CD14-positive monocyte (primary cell): ENCODE measurements around the gene ARHGEF6. TPM values are rescaled to one million over a fixed set of nuclear protein-coding genes. Genes with fewer than 3 reads are reported as not detected.
A peak's percentile ranks its signal among the peaks of the same experiment; 100 is the strongest.

ENCODE experiments used
- DNase-seq, 3 donors: peaks; one replicate each; pipeline ENCODE4 v3.0.0-alpha.2; 2011 to 2022
- H2AFZ ChIP-seq: 2 replicates; pipeline ENCODE4 v1.6.0; 2012; ENCODE audit warnings: mild to moderate bottlenecking, low read depth, low read length, inconsistent platforms; ENCODE audit not compliant: insufficient read depth, poor library complexity, severe bottlenecking
- H3K27ac ChIP-seq, 2 donors: 1 replicate in 1 of 2; 2 replicates in 1 of 2; pipeline ENCODE4 v1.5.1; 2012 to 2013; ENCODE audit warnings: low read length in 2 of 2, control low read depth in 1 of 2, inconsistent platforms in 1 of 2, low read depth in 1 of 2, mild to moderate bottlenecking in 1 of 2
- H3K27me3 ChIP-seq, 2 donors: one replicate each; pipeline versions ENCODE4 v1.6.0 to v1.6.1; 2011 to 2013; ENCODE audit warnings: low read length in 2 of 2; ENCODE audit not compliant: control insufficient read depth in 2 of 2, insufficient read depth in 2 of 2
- H3K36me3 ChIP-seq, 2 donors: replicated peaks in 1 of 2; 1 replicate in 1 of 2; 2 replicates in 1 of 2; pipeline versions ENCODE4 v1.5.1 to v1.6.1; 2012 to 2013; ENCODE audit warnings: low read length in 2 of 2, control low read depth in 1 of 2, inconsistent platforms in 1 of 2, mild to moderate bottlenecking in 1 of 2; ENCODE audit not compliant: insufficient read depth in 2 of 2, control insufficient read depth in 1 of 2
- H3K4me1 ChIP-seq, 2 donors: 1 replicate in 1 of 2; 2 replicates in 1 of 2; pipeline versions ENCODE4 v1.5.1 to v1.6.1; 2012 to 2013; ENCODE audit warnings: low read length in 2 of 2, control low read depth in 1 of 2, inconsistent platforms in 1 of 2, mild to moderate bottlenecking in 1 of 2, moderate library complexity in 1 of 2; ENCODE audit not compliant: insufficient read depth in 2 of 2, control insufficient read depth in 1 of 2
- H3K4me2 ChIP-seq: replicated peaks from 2 replicates; pipeline ENCODE3; 2012; ENCODE audit warnings: low read length, moderate library complexity, mild to moderate bottlenecking; ENCODE audit not compliant: poor library complexity, severe bottlenecking; ENCODE audit errors: extremely low read depth
- H3K4me3 ChIP-seq, 3 experiments: fragments of 200-600 bp in 1 of 3; sonication (generic) in 1 of 3; replicated peaks in 1 of 3; 1 replicate in 2 of 3; 2 replicates in 1 of 3; pipeline ENCODE4 v1.5.1; 2011 to 2013; ENCODE audit warnings: low read length in 3 of 3, mild to moderate bottlenecking in 3 of 3, control low read depth in 2 of 3, low read depth in 2 of 3, inconsistent platforms in 1 of 3, moderate library complexity in 1 of 3
- H3K79me2 ChIP-seq: 2 replicates; pipeline ENCODE4 v1.6.0; 2012; ENCODE audit warnings: mild to moderate bottlenecking, control low read depth, inconsistent platforms, low read length, moderate library complexity; ENCODE audit not compliant: insufficient read depth
- H3K9ac ChIP-seq: 2 replicates; pipeline ENCODE4 v1.6.0; 2017; ENCODE audit warnings: low read length, mild to moderate bottlenecking; ENCODE audit not compliant: insufficient read depth, poor library complexity, severe bottlenecking
- H3K9me3 ChIP-seq, 2 donors: replicated peaks in 1 of 2; 1 replicate in 1 of 2; 2 replicates in 1 of 2; pipeline versions ENCODE4 v1.5.1 to v1.6.1; 2012 to 2013; ENCODE audit warnings: low read length in 2 of 2, control low read depth in 1 of 2; ENCODE audit not compliant: control insufficient read depth in 1 of 2, insufficient read depth in 1 of 2
- H4K20me1 ChIP-seq: 2 replicates; pipeline ENCODE4 v1.6.0; 2012; ENCODE audit warnings: mild to moderate bottlenecking, low read length, control low read depth, moderate library complexity; ENCODE audit not compliant: insufficient read depth
- H3K27ac Mint-ChIP-seq, 7 donors: one replicate each; pipeline ENCODE4 v1.8.0; 2020; ENCODE audit warnings: mild to moderate bottlenecking in 7 of 7, mixed read lengths in 7 of 7, moderate library complexity in 6 of 7, inconsistent platforms in 2 of 7
- H3K27me3 Mint-ChIP-seq, 3 donors: one replicate each; pipeline ENCODE4 v1.8.0; 2021 to 2022; ENCODE audit warnings: low read depth in 3 of 3, mild to moderate bottlenecking in 3 of 3, mixed read lengths in 3 of 3, moderate library complexity in 3 of 3, inconsistent platforms in 1 of 3
- H3K36me3 Mint-ChIP-seq, 2 donors: one replicate each; pipeline ENCODE4 v1.8.0; 2020; ENCODE audit warnings: mixed read lengths in 2 of 2, inconsistent platforms in 1 of 2, mild to moderate bottlenecking in 1 of 2
- H3K4me1 Mint-ChIP-seq: one replicate; pipeline ENCODE4 v1.8.0; 2020; ENCODE audit warnings: mild to moderate bottlenecking, mixed read lengths
- H3K4me3 Mint-ChIP-seq, 2 donors: one replicate each; pipeline ENCODE4 v1.8.0; 2020; ENCODE audit warnings: mild to moderate bottlenecking in 2 of 2, mixed read lengths in 2 of 2, moderate library complexity in 1 of 2
- H3K9me3 Mint-ChIP-seq, 7 donors: one replicate each; pipeline ENCODE4 v1.8.0; 2020 to 2022; ENCODE audit warnings: mixed read lengths in 7 of 7, mild to moderate bottlenecking in 6 of 7, moderate library complexity in 6 of 7, inconsistent platforms in 2 of 7
- CTCF ChIP-seq: fragments of 200-600 bp; IDR thresholded peaks from one replicate; pipeline ENCODE4 v1.8.0; 2022; ENCODE audit warnings: antibody characterized with exemption, mild to moderate bottlenecking
- WGBS: methylation state at CpG from one replicate; pipeline ENCODE4 v1.1.5; 2013; ENCODE audit warnings: missing lambda C conversion rate; ENCODE audit not compliant: insufficient coverage; 5-methylcytosine and 5-hydroxymethylcytosine counted together
- intact Hi-C, 2 donors: fragments of 100-400 bp; cut with micrococcal nuclease; formaldehyde crosslinking; loops; one replicate each; pipeline versions ENCODE4 v1.15.0 to v1.15.1; 2023
- polyA plus RNA-seq, 3 donors: library from polyadenylated mRNA; depleted of rRNA in 1 of 3; unstranded in 2 of 3; stranded (reverse) in 1 of 3; fragments of 300-500 nt in 2 of 3; fragments of >200 nt in 1 of 3; fragmentation: Illumina TruSeq in 2 of 3; gene quantifications; 1 replicate in 2 of 3; 2 replicates in 1 of 3; pipeline ENCODE4 v1.2.3, GENCODE V29; 2012 to 2021

ARHGEF6 gene
- polyA plus RNA-seq, 3 donors = 51.4 to 79.2 (median 57.0) TPM

GRCh38 chrX:136825771-136826170, 45.0 kb upstream of the ARHGEF6 start:
- peak; percentile 33 to 48 (median 47) for DNase-seq
- Histone ChIP-seq H3K36me3 (no peaks in the 10 kb centered on the region), H3K79me2 (no peaks in the 10 kb centered on the region), H3K27ac (no peak overlapping the region), H3K9ac (no peak overlapping the region), H3K4me3 (no peak overlapping the region), H3K4me1 (peaks cover 21 to 28% of the 10 kb centered on the region in 2 donors), H2AFZ (no peak overlapping the region), H4K20me1 (no peaks in the 10 kb centered on the region), H3K4me2 (no peak overlapping the region), H3K27me3 (no peaks in the 10 kb centered on the region), H3K9me3 (no peaks in the 10 kb centered on the region)
- Mint-ChIP-seq H3K27me3 (peaks cover 0 to 5% (median 0%) of the 10 kb centered on the region in 3 donors), H3K27ac (no peak overlapping the region), H3K36me3 (no peaks in the 10 kb centered on the region), H3K9me3 (peaks cover 0 to 3% (median 0%) of the 10 kb centered on the region in 7 donors), H3K4me1 (peaks cover 24% of the 10 kb centered on the region), H3K4me3 (no peak overlapping the region)
- intact Hi-C loops = no loop called here
- no peak for TF ChIP-seq CTCF
- no CpG with 5 or more reads among the region's 2 CpGs for WGBS

- no peak overlapping the region for H3K4me3 Mint-ChIP-seq
- no CpG with 5 or more reads among the region's 1 CpG for WGBS
- Histone ChIP-seq H3K36me3 (no peaks in the 10 kb centered on the region), H3K4me2 (no peak overlapping the region), H3K27me3 (no peaks in the 10 kb centered on the region), H3K4me1 (peaks cover 7 to 10% of the 10 kb centered on the region in 2 donors), H3K4me3 (no peak overlapping the region), H3K27ac (no peak overlapping the region), H3K9ac (no peak overlapping the region), H3K79me2 (no peaks in the 10 kb centered on the region), H2AFZ (no peak overlapping the region), H3K9me3 (no peaks in the 10 kb centered on the region), H4K20me1 (no peaks in the 10 kb centered on the region)
- H3K27ac Mint-ChIP-seq = no peak overlapping the region
- peaks cover 0 to 2% (median 0%) of the 10 kb centered on the region in 7 donors for H3K9me3 Mint-ChIP-seq
- no peak for DNase-seq
- peaks cover 0 to 3% (median 0%) of the 10 kb centered on the region in 3 donors for H3K27me3 Mint-ChIP-seq
- H3K36me3 Mint-ChIP-seq = peaks cover 0 to 2% of the 10 kb centered on the region in 2 donors
- intact Hi-C loops = no loop called here
- H3K4me1 Mint-ChIP-seq = peaks cover 6% of the 10 kb centered on the region
- no peak for TF ChIP-seq CTCF
Observed at GRCh38 chrX:136823175-136823574, 42.4 kb upstream of the ARHGEF6 start.
